Hematopoietic multipotent progenitor cell treated with erythropoietin and hydrocortisone succinate and interleukin-3 and kit ligand, for 15 days (in vitro differentiated cells): ENCODE data around the gene GRAMD1C.
A peak's percentile ranks its signal among the peaks of the same experiment; 100 is the strongest.

Experiments used
- DNase-seq: peaks from one replicate; pipeline ENCODE4 v3.0.0-alpha.2; 2015; ENCODE audit warnings: low spot score

GRAMD1C gene

DNA sequence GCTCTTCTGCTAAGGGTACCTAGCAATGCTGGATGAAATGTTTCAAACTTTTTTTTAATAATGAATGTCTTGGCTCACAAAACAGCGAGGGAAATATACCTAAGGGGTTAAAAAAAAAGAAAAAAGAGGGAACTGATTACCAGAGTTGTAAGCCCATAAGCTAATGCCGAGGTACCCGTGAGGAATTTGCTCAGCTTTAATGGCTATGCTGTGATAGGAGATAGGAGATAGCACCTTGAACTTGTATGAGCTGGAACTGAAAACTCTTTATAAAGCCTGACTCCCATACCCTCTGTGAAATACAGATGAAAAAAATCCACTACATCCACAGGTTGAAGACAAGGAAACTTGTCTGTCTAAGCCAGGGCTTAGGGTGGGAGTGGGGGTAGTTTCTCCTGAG lies 13.9 kb downstream of the GRAMD1C start:
- no peak for DNase-seq

DNA sequence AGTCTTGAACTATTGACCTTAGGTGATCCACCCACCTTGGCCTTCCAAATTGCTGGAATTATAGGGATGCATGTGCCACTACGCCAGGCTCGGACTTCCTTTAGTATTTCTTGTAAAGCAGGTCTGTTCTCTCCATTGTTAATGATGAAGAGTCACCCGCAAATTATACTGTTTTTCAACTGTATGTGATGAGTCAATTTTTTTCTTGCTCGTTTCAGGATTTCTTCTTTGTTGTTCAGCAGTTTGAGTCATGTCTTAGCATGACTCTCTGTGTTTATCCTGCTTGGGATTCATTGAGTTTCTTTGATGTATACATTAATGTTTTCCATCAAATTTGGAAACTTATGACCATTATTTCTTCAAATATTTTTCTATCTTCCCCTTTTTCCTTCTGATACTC lies 28.9 kb downstream of the GRAMD1C start:
- no peak for DNase-seq

DNA sequence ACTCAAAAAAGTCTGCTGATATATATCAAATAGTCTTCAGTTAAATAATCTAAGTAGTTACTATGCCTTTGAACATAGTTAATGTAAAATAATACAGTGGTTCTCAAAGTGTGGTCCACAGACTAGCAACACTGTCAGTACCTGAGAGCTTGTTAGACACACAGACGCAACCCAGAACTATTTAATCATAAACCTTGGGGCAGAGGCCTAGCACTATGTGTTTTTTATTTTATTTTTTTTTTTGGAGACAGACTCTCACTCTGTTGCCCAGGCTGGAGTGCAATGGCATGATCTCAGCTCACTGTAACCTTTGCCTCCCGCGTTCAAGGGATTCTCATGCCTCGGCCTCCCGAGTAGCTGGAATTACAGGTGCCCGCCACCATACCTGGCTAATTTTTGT lies 34.7 kb downstream of the GRAMD1C start:
- DNase-seq, result no peak

DNA sequence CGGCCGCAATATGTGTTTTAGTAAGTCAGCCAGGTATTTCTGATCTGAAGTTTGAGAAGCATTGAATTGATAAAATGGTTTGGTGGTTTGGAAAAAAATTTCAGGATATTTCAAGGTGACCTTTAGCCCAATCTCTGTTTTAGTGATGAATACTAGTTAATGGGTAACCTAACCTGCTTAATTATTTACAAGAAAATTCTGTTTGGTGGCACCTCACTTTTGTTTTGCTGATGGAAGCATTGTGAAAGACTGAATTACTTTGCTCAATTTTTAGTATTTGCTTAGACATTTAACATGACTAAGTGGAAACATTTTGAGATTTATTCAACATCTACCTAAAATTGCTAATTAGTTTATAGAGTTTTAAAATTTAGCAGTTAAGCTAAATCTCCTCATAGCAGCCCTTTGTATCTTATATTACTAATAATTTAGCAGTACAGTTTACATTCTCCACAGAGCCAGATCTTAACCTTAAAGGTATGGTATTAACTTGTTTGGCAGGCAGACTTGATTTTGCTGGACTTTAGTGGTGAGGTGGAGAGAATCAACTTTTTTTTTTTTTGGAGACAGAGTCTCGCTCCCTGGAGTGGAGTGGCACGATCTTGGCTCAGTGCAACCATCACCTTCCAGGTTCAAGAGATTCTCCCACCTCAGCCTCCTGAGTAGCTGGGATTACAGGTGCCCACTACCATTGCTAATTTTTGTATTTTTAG lies 35.4 kb downstream of the GRAMD1C start:
- DNase-seq, result no peak

DNA sequence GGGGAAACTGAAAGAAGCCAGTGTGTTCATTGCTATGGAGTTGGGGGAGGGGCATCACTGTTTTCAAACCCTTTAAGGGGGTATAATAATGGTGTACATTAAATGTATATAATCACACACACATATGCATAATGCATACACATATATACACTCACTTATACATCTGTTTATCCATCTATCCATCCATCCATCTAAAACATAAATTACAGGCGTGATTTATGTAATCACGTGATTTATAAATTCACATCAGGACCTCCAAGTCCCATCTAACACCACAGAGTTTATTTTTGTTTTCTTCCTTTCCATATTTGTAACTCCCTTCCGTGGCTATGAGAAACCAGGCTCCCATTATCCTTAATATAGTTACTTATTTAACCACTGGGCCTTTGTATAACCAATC lies 39.8 kb downstream of the GRAMD1C start:
- DNase-seq, result no peak

DNA sequence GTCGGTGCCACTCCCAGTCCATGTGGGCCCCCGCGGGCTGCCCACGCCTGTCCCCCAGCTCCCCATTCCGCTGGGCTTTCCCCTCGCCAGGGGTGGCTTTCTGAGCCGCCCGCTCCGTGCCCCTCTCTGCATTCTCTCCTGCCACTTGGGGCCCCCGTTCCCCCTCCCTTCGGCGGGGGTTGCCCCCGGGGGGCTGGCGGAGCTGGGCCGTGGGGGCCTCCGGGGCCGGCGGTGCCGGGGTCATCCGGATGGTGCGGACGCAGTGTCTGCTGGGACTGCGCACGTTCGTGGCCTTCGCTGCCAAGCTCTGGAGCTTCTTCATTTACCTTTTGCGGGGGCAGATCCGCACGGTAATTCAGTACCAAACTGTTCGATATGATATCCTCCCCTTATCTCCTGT lies 46.5 kb downstream of the GRAMD1C start:
- no peak for DNase-seq

DNA sequence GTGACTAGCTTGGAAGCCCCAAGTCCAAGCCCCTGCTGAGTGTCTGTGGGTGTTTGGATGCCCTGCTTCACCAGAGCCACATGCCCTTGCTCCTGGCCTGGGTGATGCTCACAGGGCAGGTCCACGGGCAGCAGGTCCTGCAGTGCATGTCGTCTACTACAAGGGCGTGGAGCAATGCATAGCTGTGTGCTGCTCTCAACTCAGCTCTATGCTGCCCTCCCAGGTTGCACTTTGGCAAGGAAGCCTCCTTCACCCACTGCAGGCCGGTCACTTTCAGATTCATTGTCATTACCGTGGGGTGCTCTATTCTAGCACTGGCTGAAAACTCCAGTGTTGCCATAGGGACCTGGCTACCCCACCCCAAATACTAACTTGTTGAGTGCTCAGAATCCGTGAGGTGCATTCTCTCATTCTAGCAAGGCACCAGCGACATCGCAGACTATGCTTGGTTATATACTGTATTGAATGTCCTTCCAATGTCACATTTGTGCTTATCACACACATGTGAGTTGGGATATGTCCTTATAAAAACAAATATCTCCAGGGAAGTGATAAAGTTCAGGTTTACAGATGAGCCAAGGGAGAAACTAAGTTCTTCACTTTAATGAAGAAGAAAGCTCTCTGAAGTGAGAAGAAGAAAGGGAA lies 51.8 kb downstream of the GRAMD1C start:
- DNase-seq, result no peak

DNA sequence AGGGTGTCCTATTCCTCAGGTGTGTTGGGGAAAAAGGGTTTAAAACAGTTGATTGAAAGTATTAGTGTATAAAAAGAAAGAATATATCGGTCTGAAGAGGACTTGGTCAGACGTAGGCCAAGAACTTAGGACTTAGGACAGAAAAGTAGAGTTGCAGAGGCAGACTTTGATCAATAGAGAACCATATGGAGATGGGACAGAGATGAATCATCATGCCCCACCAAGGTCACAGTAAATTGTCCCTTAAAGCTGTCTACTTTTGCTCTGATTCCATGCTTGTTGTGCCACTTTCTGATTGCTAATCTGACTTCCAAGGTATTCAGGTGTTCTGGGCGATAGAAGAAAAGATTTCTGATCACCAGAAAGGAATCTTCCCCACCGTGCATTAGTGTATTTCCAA lies 56.3 kb downstream of the GRAMD1C start:
- DNase-seq, result no peak

DNA sequence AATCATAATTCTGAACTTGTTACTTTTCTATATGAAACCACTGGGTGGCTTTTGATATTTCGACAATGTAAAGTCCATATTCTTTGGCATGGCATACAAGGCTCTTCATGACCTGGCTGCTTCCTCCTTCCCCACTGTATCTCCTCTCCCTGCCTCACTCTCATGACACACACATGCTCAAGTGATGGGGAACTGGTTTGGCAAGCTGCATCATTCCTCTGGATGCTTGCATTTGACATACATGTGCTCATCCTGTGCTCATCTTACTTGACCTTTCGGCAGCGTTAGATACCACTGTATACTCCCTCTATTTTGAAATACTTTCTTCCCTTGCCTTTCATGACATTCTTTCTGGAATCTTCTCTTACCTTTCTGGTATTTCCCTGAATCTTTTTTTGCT lies 57.4 kb downstream of the GRAMD1C start:
- DNase-seq, result no peak

DNA sequence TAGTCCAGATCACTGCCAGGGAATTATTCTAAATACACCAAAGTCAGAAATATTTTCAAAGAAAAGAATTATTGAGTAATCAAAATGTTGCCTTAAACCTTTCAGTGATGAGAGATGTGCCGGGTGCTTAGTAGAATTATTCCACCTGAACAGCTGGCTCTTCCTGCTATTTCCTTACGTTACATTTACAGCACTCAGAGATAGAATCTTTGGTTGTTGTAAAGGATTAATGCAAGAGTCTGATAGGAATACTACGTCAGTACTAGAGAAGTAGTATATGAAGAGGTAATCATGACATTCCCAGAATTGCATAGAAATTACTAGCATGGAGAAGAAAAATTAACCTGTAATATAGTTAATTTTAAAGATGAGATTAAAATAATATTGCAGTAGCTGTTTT lies 58.3 kb downstream of the GRAMD1C start:
- no peak for DNase-seq

DNA sequence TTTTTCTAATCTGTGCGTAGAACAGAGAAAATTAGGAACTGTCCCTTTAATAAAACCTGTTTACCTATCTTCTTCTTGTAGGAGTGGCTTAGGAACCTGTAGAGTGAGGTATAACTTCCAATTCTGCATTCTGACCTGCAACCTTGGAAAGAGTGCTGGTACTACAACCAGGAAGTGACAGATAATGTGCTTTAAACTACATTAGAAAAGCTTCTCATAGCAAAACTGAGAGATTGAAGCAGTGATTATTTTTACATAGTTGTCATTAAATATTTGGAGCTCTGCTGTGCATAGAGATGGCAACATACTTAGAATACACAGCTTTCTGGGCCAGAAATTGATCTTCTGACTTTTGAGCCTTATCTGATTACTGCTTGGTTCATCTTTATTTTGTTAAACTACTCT lies 58.8 kb downstream of the GRAMD1C start:
- no peak for DNase-seq

DNA sequence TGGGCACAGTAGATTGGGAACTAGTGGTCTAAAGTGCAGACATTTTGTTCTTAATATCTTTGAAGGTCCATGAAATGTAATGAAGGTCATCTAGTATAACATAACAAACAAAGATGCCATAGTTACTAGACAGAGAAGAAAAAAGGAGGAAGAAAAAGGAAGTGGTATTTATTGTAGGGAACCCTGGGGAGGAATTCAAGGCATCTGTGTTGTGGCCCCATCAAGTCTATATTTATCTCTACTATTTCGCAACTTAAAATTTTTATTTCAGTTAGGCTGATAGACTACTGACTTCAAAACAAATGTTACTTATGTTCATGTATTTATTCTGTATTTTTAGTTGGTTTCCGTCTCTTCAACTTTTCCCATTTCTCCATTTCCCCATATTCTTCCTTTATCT lies 60.3 kb downstream of the GRAMD1C start:
- DNase-seq, result no peak

DNA sequence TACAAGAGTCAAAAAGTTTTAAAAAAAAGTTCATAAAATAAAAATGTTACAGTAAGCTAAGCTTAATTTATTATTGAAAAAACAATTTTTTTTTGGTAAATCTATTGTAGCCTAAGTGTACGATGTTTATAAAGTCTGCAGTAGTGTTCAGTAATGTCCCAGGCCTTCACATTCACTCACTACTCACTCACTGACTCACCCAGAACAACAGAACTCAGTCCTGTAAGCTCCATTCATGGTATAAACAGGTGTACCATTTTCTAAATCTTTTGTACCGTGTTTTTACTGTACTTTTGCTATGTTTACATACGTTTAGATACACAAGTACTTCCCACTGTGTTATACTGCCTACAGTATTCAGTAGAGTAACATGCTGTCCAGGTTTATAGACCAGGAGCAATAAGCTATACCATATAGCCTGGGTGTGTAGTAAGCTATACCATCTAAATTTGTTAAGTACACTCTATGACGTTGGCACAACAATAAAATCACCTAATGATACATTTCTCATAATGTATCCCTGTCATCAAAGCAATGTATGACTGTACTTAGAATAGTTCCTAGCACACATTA lies 68.1 kb downstream of the GRAMD1C start:
- no peak for DNase-seq

DNA sequence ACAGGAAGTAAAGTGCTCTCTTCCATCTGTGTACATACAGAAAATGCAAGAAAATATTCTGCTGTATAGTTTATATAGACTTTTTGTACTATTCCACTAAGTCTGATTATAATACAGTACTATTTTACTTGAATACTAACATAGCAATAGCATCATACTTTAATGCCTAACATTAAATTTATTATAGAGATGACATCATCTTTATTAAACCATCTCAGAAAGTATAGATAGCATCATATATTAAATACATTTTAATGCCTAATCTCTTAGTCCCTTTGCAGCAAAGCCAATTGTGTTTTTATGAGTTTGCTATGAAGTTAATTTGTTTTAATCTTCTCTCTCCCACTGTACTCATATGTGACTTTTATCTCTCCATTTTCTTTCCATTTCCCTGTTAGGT lies 69.5 kb downstream of the GRAMD1C start:
- DNase-seq, result no peak

DNA sequence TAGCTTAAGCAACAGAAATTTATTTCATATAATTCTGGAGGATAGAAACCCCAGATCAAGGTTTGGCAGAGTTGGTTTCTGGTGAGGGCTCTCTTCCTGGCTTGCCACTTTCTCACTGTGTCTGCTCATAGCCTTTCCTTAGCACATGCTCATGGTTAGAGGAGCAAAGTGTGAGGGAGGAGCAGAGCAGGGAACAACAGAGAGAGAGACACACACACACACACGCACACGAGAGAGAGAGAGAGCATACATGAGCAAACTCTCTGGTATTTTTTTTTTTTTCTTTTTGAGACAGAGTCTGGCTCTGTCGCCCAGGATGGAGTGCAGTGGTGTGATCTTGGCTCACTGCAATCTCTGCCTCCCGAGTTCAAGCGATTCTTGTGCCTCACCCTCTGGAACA lies 72.4 kb downstream of the GRAMD1C start:
- no peak for DNase-seq

DNA sequence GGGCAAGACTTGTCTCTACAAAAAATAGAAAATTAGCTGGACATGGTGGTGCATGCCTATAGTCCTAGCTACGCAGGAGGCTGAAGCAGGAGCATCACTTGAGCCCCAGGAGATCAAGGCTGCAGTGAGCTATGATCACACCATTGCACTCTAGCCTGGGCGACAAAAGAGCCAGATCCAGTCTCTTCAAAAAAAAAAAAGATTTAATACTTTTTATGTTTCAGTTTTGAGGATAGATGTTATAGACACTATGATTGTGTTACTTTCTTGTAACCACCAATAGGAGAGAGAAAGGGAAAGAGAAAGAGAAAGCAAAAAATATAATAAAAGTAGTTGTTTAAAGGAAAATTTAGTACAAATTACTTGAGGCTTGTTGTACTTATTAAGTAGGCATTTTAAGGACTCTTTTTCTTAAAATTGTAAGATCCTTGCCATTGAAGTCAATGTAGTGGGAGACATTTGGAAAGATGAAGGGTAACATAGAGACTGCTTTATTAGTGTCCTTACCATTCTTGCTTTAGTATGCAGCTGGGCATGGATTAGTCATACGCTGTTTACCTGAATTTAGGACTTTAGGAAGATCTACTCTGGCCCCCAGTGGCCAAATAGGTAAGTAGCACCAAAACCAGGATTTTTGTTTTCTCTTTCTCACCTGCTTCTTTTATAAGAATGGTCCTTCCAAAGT lies 74.1 kb downstream of the GRAMD1C start:
- DNase-seq, result peak; percentile 38

DNA sequence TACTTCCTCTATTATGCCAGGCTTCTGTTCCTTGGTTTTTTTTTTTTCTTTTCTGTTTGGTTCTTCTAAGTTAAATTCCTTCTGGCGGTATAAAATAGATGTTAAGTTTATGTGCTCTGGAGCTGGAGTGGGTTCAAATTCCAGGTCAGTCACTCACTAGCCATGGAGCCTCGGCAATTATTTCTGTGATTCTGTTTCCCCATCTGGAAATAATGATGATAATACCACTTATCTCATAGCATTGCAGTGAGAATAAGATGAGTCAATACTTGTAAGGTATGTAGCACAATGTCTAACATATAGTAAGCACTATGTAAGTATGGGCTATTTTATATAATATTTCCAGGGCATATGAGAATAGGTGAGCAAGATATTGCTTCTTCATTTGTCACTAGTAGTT lies 76.1 kb downstream of the GRAMD1C start:
- no peak for DNase-seq

DNA sequence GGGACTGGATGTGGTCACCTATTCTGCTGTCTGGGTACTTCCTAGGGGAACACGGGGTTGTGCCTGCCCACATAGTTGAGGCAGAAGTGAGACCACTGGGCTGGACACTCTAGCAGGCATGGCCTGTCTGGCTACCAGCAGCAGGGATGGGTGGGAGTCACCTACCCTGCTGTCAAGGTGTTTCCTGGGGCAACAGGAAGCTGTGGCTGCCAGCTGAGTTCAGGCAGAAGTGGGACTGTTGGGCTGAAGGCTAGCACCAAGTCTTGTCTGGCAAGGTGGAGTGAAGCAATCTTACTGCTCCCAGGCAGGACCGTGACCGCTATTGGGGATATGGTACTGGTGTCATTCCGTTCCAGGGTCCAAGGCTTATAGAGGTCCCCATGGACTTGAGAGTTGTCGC lies 89.0 kb downstream of the GRAMD1C start:
- no peak for DNase-seq

DNA sequence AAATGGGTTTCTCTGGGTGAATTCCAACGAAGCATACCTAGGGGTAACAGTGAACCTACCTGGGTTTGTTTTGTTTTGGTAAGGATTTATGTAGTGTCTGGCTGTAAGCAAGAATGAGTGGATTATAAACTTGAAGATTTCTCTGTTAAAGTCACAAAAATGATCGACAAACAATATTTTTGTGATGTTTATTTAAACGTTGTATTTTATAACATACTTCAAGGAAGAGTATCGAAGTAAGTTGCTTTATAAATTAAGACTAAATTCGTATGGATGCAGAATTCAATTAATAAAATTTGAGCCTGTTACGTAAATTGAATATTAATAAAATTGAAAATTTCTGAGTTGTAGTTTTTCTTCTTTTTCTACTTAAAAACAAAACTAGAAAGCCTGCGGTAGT lies 108.2 kb downstream of the GRAMD1C start:
- no peak for DNase-seq

DNA sequence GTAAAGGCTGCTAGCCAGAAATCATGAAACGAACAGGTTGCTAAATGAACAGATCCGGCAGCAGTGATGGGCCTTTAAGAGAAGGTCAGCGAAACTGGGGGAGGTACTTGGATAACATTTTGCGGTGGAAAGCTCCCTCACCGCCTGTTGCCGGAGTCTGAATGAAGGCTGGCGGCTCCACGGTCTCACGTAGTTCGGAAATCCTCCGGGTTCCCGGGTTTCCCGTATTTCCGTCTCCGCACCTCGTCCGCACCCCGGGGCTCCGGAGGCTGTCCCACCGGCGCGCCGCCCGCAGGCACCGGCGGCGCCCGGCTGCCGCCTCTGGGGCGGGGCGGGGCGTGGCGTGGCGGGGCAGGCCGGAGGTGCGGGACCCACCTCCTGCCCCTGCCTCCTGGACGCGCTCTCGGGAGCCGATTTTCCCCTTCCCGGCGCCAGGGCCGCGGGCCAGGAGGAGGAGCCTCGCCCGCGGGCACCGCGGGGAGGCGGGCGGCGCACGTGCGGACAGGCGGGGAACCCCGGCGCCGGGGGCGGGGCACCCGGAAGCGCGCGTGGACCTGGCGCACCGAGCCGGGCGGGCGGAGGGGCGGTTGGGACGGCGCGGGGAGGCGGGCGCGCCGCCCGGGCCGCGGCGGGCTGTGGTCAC lies 108.9 kb downstream of the GRAMD1C start, which contains the start of gene ZDHHC23:
Gene ZDHHC23, plus strand, starts transcription at position 642 of the 643 bp plus-strand sequence. CDS start 790 bp downstream, outside the sequence.
- DNase-seq, result peak; percentile 27

DNA sequence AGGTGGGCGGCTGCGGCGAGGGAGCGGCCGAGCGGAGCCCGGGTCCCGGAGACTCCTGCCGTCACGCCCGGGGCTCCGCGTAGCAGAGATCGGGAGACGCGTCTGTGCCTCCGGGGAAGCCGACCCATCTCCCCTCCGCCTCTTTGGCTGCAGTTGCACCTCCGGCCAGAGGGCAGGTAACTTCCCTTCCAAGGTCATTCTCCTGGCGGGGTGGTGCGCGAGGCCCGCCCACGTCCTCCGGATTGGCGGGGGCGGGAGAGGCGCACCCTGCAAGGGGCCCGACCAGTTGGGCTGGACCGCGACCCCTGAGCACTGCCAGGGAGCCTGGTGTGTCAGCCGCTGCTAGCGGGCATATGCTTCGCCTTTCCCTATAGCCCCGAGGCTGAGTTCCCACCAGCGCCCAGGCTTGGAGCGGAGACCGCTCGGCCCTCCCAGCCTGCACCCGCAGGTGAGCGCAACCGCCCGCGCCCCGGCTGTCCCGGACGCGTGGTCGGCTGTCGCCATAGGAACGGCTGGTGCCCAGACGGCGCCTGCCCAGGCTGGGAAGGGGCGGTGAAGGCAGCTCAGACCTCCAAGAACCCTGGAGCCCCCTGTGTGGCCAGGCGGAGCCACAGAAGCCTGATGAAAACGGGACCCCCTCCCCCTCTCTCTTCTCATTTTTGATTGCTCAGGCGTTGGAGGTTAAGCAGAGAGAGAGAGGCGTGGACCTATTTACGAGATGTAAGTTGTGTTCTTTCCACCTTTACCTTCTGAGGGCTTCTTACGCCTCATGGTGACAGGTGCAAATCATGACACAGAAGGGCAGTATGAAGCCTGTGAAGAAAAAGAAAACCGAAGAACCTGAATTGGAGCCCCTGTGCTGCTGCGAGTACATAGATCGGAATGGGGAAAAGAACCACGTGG lies 109.7 kb downstream of the GRAMD1C start:
- DNase-seq, result no peak
